ENCODE results near the gene GXYLT1.
"Not testable (repeated sequence)": the region's sequence is repeated elsewhere in the genome, so short reads cannot be mapped to it uniquely, and the experiment has no call there.

GXYLT1 gene

DNA sequence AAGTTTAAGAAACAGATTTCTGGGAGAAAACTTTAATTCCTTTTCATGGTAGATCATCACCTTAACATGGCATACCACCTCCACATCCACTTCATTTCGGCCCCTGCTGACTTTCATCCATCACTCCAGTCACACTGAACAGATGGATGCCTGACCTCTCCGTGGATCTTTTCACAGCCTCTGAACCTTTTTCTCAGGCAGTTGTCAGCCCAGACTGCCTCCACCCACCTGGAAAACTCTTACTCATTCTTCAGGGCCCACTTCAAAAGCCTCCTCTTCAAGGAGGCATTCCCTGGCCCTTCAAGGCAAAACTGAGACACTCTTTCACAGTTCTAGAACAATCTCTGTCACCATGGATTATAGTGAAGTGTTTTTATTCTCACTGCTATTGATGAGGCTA, 52.9 kb downstream of the GXYLT1 start:
- no peak for DNase-seq

DNA sequence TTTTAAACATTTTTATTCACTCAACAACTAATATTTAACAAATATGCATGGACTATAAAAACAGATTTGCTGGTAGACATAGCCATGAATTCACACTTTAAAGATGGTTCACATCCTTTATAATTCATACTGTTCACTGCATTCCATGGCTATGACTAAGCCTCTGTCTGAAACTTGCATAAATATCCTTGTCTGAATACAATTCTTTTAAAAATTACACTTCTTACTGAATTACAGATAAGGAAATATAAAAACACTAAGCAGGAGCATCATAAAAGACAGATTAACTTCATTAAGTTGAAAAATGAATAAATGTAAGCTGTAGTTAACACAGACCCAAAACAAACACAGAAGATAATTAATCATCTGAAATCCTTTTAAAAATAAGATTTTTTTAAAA, 53.8 kb downstream of the GXYLT1 start:
- DNase-seq: no peak

DNA sequence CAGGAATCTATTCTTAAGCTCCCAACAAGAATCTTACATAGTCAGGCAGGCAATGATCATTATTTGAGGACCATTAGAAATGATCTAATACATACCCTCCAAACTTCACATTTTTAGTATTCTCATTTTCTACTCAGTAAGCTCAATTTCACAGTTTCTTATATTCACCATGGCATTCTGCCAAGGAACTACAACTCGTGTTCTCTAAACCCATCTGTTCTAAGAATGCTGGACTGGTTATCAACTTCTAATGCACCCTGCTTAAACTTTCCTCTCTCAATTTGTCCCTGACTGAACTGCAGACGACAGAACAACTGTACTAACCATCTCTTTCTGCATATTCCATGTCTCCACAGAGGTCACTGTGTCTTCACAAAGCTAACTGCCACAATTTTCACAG, 58.6 kb downstream of the GXYLT1 start:
- no peak for DNase-seq

DNA sequence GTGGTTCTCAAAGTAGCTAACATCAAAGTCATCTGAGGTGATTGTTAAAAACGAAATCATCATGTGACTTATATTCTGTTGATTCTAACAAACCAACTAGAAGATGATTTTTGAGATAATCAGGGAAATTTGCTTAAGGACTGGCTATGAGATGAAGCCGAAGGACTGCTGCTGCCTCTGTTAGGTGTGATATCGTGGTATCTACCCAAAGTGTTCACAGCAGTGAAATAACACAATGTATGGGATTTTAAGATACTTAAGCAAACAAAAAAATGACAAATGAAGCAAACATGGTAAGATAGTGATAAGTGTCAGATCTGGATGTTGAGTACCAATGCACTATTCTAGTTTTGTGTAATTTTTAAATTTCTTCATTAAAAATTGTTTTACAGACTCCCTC, 59.1 kb downstream of the GXYLT1 start:
- DNase-seq: no peak

DNA sequence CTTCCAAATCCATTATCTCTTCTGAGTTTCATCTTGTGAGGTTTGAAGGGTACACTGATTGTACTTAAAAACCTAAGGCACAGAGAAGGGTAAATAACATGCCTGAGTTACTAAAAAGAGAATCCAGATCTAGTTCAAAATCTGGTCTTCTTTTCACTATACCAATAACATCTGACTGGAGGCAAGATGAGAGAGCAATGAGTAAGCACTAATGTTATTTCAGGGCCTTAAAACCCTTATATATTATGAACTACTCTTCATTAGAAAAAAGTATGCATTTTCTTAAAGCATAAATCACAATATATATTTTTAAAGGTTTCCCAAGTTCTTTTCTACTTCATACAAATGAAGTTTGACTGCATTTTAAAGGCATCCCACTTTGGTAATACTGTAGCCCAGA, 60.2 kb downstream of the GXYLT1 start:
- DNase-seq: no peak

DNA sequence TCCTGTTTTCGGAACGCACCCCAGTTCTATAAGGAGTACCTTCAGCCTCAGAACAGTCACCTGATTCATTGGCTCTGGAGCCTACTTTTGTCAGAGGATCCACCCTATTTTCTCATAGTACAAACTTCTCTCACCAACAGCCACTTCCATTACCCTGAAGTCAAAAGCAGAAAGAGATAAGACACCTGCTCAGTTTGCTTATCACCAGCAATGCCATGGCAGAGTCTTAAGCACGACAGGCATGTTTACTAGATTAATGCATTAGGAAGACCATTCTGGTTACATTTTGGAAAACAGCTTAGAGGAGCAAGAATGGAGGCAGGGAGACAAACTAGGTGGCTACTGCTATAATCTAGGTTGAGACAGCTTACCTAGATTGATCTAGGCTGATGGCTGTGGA, 67.7 kb downstream of the GXYLT1 start:
- no peak for DNase-seq

DNA sequence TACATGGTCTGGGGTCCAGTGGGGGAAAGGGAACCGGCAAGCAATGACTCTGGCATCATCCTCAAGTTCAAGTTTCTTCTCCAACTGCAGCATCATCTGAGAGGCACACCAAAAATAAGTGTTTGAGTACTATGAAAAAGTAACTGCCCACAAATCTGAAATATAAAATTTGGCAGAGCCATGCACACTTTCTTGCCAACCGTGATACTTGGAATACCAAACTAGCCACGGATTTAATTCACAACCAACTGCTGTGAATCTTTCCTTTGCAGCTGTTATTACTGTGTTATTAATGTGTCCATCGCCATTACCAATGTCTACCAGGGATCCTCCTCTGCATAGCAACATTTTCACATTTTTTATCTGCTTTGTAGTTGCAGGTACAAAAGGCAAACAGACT, 74.6 kb downstream of the GXYLT1 start:
- no peak for DNase-seq

DNA sequence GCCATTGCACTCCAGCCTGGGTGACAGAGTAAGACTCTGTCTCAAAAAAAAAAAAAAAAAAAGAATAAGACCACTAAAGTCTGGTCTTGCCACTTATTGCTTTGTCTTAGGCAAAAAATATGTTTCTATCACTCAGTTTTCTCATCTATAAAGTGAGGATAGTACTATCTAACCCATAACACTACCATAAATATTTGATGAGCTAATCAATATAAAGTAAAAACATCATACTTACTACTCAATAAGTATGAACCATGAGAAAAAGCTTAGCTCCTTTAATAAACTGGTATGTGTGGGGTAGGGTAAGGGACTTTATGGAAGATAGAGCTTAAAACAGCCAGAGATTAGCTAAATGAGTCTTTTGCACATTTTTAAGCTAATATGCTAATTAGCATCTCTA, 85.5 kb downstream of the GXYLT1 start:
- no peak for DNase-seq

DNA sequence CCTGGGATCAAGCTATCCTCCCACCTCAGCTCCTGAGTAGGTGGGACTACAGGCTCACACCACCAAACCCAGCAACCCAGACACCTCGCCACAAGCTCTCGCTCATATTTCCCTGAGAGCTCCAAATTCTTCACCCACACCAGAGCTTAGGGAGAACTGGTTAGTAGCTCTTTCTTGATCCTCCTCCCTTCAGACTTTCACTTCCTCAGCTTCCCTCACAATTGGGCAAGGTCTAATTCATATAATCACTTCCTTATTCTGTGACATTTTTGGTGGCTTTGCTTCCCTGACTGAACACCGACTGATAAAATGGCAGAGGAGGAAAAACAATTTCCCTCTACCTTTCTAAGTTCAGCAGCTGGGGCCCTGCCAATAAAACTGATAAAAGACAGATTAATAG, 88.5 kb downstream of the GXYLT1 start:
- no peak for DNase-seq

DNA sequence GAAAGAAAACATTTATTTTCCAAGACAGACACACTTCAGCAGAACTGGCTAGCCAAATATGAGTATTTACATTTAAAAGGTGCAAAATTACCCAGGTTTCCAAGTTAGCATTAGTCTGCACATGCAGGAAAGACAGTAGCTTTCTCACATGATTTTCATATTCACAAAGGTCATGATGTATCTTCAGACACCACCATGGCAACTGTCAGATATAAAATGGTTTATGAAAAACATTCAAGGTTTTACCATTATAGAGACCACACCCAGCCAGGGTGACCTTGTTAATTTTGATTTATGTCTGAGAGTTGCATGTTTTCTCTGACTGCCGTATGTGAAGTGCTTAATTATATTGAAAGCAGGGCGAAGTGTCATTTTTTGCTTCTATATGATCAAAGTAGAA, 91.2 kb downstream of the GXYLT1 start:
- no peak for DNase-seq

DNA sequence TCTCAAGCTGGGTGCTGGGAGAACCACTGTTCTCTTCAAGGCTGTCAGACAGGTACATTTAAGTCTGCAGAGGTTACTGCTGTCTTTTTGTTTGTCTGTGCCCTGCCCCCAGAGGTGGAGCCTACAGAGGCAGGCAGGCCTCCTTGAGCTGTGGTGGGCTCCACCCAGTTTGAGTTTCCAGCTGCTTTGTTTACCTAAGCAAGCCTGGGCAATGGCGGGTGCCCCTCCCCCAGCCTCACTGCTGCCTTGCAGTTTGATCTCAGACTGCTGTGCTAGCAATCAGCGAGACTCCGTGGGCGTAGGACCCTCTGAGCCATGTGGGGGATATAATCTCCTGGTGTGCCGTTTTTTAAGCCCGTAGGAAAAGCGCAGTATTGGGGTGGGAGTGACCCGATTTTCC, 95.7 kb downstream of the GXYLT1 start:
- not testable (repeated sequence) for DNase-seq

DNA sequence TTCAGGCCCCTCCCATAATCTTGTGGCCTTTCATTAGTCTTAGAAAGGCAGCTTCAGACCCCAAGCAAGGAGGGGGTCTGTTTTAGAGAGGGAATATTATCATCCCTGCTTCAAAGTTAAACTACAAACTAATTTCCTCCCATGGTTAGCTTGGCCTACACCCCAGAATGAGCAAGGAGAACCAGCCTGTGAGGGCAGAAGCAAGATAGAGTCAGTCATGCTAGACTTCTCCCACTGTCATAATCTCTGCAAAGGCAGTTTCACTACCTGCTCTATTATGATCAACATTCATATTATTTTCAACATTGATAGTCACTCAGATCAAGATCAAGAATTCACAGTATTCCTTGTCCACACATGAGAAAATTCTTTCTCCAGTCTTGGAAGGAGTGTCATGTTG, 105.1 kb downstream of the GXYLT1 start:
- DNase-seq: no peak

DNA sequence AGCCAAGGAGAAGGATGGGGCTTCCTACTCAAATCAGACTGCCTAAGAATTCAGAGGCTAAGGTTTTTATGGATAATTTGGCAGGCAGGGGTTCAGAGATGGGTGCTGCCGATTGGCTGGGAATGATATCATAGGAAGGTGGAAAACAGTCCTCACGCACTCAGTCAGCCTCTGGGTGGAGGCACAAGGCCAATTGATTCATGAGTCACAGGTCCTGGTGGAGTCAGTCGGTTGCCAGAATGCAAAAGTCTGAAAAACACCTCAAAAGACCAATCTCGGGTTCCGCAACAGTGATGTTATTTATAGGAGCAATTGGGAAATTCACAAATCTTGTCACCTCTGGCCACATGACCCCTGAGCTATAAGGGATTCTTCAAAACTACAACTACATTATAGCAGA, 105.5 kb downstream of the GXYLT1 start:
- no peak for DNase-seq

DNA sequence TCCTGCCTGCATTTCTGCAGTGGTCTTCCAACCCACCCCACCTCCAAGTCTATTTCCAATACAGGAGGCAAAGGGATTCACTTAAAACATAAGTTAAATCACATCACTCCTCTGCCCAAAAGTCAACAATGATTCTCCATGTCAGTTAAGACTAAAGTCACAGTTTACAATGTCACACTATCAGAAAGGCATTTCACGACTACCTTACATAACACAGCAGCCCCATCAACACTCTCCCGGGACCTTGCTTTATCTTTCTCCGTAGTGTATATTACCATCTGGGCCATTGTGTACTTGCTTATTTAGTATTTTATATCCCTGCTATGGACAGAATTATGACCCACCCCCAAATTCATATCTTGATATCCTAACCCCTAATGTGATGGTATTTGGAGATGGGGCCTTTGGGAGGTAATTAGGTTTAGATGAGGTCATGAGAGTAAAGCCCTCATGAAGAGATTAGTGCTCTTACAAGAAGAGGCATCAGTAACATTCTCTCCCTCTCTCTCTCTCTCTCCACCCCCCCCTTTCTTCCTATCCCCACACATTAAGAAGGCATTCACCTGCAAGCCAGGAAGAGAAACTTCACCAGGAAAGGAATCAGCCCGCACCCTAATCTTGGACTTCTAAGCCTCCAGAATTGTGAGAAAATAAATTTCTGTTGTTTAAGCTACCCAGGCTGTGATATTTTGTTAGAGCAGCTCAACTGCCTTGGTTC, 112.7 kb downstream of the GXYLT1 start:
- no peak for DNase-seq
